CD4-positive, alpha-beta T cell (primary cell): ENCODE results near the gene CWC25. TPM values are rescaled to one million over a fixed set of nuclear protein-coding genes. Genes with fewer than 3 reads are reported as not detected.

Experiments used
- ATAC-seq: fragments of 200-7000 bp; cut with Tn5 transposase; one replicate; pipeline ENCODE4 v1.10.0; 2022; ENCODE audit warnings: mild to moderate bottlenecking; ENCODE audit not compliant: poor library complexity
- CTCF ChIA-PET: fragments of 350-600 bp; sonication (Branson Sonifier 250); formaldehyde crosslinking; loops from one replicate; lab custom pipeline; 2021; ENCODE audit warnings: antibody characterized with exemption, inconsistent platforms; lab: Charles Lee
- POLR2A ChIA-PET: fragments of 350-600 bp; sonication (Branson Sonifier 250); formaldehyde crosslinking; loops from one replicate; lab custom pipeline; 2021; ENCODE audit warnings: antibody characterized with exemption, inconsistent platforms; lab: Charles Lee
- DNase-seq, 14 experiments: peaks; one replicate each; pipeline ENCODE4 v3.0.0-alpha.2; 2013 to 2020; ENCODE audit warnings: mixed read lengths in 2 of 14
- H3K27ac ChIP-seq, 2 donors: one replicate each; pipeline versions ENCODE4 v1.5.1 to v1.7.0; 2013; ENCODE audit warnings: low read length in 2 of 2, low read depth in 1 of 2, mild to moderate bottlenecking in 1 of 2
- H3K27me3 ChIP-seq, 2 experiments: 1 replicate in 1 of 2; 2 replicates in 1 of 2; pipeline versions ENCODE4 v1.6.1 to v1.7.0; 2013; ENCODE audit warnings: low read length in 2 of 2, control low read depth in 1 of 2, mild to moderate bottlenecking in 1 of 2, moderate library complexity in 1 of 2; ENCODE audit not compliant: insufficient read depth in 2 of 2, control insufficient read depth in 1 of 2
- H3K36me3 ChIP-seq: one replicate; pipeline ENCODE4 v1.6.1; 2013; ENCODE audit warnings: low read length, control low read depth; ENCODE audit not compliant: insufficient read depth
- H3K4me1 ChIP-seq: one replicate; pipeline ENCODE4 v1.6.1; 2013; ENCODE audit warnings: low read length, control low read depth; ENCODE audit not compliant: insufficient read depth
- H3K4me3 ChIP-seq: one replicate; pipeline ENCODE4 v1.5.1; 2013; ENCODE audit warnings: mild to moderate bottlenecking, low read length, moderate library complexity
- H3K9me3 ChIP-seq, 2 experiments: 1 replicate in 1 of 2; 2 replicates in 1 of 2; pipeline versions ENCODE4 v1.6.1 to v1.7.0; 2013; ENCODE audit warnings: low read length in 2 of 2, mild to moderate bottlenecking in 2 of 2, control low read depth in 1 of 2, moderate library complexity in 1 of 2; ENCODE audit not compliant: control insufficient read depth in 1 of 2, insufficient read depth in 1 of 2
- H3K27ac Mint-ChIP-seq: one replicate; pipeline ENCODE4 v1.8.0; 2020; ENCODE audit warnings: mixed read lengths
- H3K27me3 Mint-ChIP-seq: one replicate; pipeline ENCODE4 v1.8.0; 2021; ENCODE audit warnings: mixed read lengths
- H3K36me3 Mint-ChIP-seq: one replicate; pipeline ENCODE4 v1.8.0; 2021; ENCODE audit warnings: low read depth, mixed read lengths
- H3K4me1 Mint-ChIP-seq: one replicate; pipeline ENCODE4 v1.8.0; 2021; ENCODE audit warnings: low read depth, mixed read lengths
- H3K4me3 Mint-ChIP-seq: one replicate; pipeline ENCODE4 v1.8.0; 2020; ENCODE audit warnings: mild to moderate bottlenecking, mixed read lengths
- H3K9me3 Mint-ChIP-seq: one replicate; pipeline ENCODE4 v1.8.0; 2020; ENCODE audit warnings: mixed read lengths
- intact Hi-C, 2 experiments: fragments of 100-400 bp; cut with DNase I in 1 of 2; cut with micrococcal nuclease in 1 of 2; formaldehyde crosslinking; loops; one replicate each; pipeline versions ENCODE4 v1.15.1 to v1.9.0; 2023 to 2025; cut with DNase I, micrococcal nuclease
- total RNA-seq, 174 experiments: library from RNA in 2 of 174; stranded (reverse) in 2 of 174; gene quantifications; one replicate each; pipeline ENCODE4 v1.2.3 and lab custom pipeline; 2021 to 2026
- TF ChIP-seq, protein P1 (sequence below): fragments of 200-600 bp; IDR thresholded peaks from one replicate; pipeline ENCODE4 v1.8.0; 2022; ENCODE audit warnings: antibody characterized with exemption, mild to moderate bottlenecking

CWC25 gene
- total RNA-seq, 2 experiments from 2014 or later: 63.0 to 63.3 TPM

GRCh38 chr17:38852771-38853291 is 27.7 kb upstream of the CWC25 start:
- ChIA-PET CTCF (interaction anchor here (1.7 to 3.0 kb wide), 2 partner anchors 15 to 30 kb away, joined by 3 to 17 read pairs; no protein-coding TSS in a partner anchor), POLR2A (interaction anchor here (0.7 to 3.4 kb wide), 17 partner anchors 8 to 312 kb away, joined by 3 to 154 read pairs (median 8); partner anchors contain the start of genes CWC25, LASP1, MLLT6 and PIP4K2B)
- Histone ChIP-seq H3K36me3 (peaks cover 49% of the 10 kb centered on the region), H3K9me3 (no peaks in the 10 kb centered on the region), H3K4me1 (peaks cover 29% of the 10 kb centered on the region), H3K4me3 (peak overlapping the region; percentile 67), H3K27me3 (no peaks in the 10 kb centered on the region), H3K27ac (peak overlapping the region; percentile 86 to 92)
- TF ChIP-seq, protein P1, sequence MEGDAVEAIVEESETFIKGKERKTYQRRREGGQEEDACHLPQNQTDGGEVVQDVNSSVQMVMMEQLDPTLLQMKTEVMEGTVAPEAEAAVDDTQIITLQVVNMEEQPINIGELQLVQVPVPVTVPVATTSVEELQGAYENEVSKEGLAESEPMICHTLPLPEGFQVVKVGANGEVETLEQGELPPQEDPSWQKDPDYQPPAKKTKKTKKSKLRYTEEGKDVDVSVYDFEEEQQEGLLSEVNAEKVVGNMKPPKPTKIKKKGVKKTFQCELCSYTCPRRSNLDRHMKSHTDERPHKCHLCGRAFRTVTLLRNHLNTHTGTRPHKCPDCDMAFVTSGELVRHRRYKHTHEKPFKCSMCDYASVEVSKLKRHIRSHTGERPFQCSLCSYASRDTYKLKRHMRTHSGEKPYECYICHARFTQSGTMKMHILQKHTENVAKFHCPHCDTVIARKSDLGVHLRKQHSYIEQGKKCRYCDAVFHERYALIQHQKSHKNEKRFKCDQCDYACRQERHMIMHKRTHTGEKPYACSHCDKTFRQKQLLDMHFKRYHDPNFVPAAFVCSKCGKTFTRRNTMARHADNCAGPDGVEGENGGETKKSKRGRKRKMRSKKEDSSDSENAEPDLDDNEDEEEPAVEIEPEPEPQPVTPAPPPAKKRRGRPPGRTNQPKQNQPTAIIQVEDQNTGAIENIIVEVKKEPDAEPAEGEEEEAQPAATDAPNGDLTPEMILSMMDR: no peak
- Mint-ChIP-seq H3K27ac (peak overlapping the region; percentile 96), H3K4me1 (peaks cover 39% of the 10 kb centered on the region), H3K36me3 (peaks cover 62% of the 10 kb centered on the region), H3K4me3 (peak overlapping the region; percentile 90), H3K27me3 (no peaks in the 10 kb centered on the region), H3K9me3 (no peaks in the 10 kb centered on the region)
- intact Hi-C loops: loop anchor here (1.0 to 5.0 kb wide), 6 partner anchors 16 to 299 kb away; partner anchors contain the start of genes CWC25 (in 2 of the 2), PIP4K2B (in 1 of the 2) and PLXDC1 (in 1 of the 2)
- DNase-seq (peak in 4 of 14 experiments; percentile 15 to 79 (median 63)), ATAC-seq (peak; percentile 43)

DNA sequence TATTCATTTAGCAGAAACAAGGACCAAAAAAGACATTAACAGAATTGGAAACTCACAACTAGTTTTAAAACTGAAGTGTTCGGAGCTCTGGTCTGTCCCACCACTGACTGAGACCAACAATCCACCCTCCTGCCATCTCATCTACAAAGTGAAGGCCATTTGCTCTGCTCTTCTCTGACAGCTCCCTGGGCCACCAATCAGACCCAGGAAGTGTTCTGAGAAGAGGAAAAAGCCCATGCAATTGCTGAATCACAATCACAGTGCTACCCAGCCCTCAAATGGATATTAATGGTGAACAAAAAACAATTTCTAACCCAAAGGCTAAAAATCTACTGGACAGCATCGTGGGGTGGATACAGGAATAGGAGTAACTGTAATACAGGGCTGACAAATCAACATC is 26.3 kb upstream of the CWC25 start:
- CTCF ChIA-PET: interaction anchor here (1.1 kb wide), 1 partner anchor 20 kb away, joined by 3 read pairs; no protein-coding TSS in a partner anchor
- POLR2A ChIA-PET: interaction anchor here (1.2 to 3.4 kb wide), 4 partner anchors 26 to 99 kb away, joined by 3 to 55 read pairs (median 18); partner anchors contain the start of genes CWC25 and PSMB3
- peak overlapping the region; percentile 90 for H3K4me3 Mint-ChIP-seq
- DNase-seq (no peak), ATAC-seq (no peak)
- no peaks in the 10 kb centered on the region for H3K9me3 ChIP-seq
- H3K36me3 Mint-ChIP-seq: peaks cover 67% of the 10 kb centered on the region
- peak overlapping the region in 1 of 2 donors; percentile 86 for H3K27ac ChIP-seq
- no peaks in the 10 kb centered on the region for H3K27me3 Mint-ChIP-seq
- H3K27me3 ChIP-seq: no peaks in the 10 kb centered on the region
- TF ChIP-seq, protein P1: no peak
- H3K36me3 ChIP-seq: peaks cover 60% of the 10 kb centered on the region
- intact Hi-C loops: loop anchor here in 1 of 2 experiments (5.0 kb wide), 2 partner anchors 46 to 301 kb away; partner anchors contain the start of gene PLXDC1
- peak overlapping the region; percentile 67 for H3K4me3 ChIP-seq
- peaks cover 29% of the 10 kb centered on the region for H3K4me1 ChIP-seq
- H3K4me1 Mint-ChIP-seq: peaks cover 39% of the 10 kb centered on the region
- H3K9me3 Mint-ChIP-seq: no peaks in the 10 kb centered on the region
- H3K27ac Mint-ChIP-seq: peak overlapping the region; percentile 96

DNA sequence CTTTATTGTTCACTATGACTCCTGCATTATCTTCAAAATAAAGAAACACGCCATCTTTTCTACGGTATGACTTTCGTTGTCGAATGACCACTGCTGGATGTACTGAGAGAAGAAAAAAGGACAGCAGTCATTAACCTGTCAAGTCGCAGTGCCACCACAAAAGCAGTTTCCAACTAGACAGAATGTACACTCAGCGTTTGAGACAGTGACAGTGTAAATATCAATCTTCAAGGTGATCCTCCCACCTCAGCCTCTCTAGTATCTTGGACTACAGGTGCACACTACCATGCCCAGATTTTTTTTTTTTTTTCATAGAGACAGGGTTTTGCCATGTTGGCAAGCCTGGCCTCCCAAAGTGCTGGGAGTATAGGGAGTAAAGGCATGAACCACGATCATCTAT is 25.3 kb upstream of the CWC25 start:
- no peaks in the 10 kb centered on the region for H3K27me3 Mint-ChIP-seq
- Histone ChIP-seq H3K4me1 (peaks cover 29% of the 10 kb centered on the region), H3K9me3 (no peaks in the 10 kb centered on the region), H3K36me3 (peaks cover 61% of the 10 kb centered on the region), H3K4me3 (no peak overlapping the region), H3K27me3 (no peaks in the 10 kb centered on the region), H3K27ac (peak overlapping the region in 1 of 2 donors; percentile 20)
- intact Hi-C loops: loop anchor here in 1 of 2 experiments (5.0 kb wide), 2 partner anchors 47 to 302 kb away; partner anchors contain the start of gene PLXDC1
- H3K4me3 Mint-ChIP-seq: peak overlapping the region; percentile 46
- peak overlapping the region; percentile 96 for H3K27ac Mint-ChIP-seq
- ChIA-PET CTCF (interaction anchor here (1.4 kb wide), 1 partner anchor 19 kb away, joined by 4 read pairs; the partner anchor contains the start of gene LASP1), POLR2A (interaction anchor here (1.2 kb wide), 1 partner anchor 25 kb away, joined by 3 read pairs; the partner anchor contains the start of gene CWC25)
- H3K36me3 Mint-ChIP-seq: peaks cover 67% of the 10 kb centered on the region
- H3K9me3 Mint-ChIP-seq: no peaks in the 10 kb centered on the region
- ATAC-seq (no peak), DNase-seq (no peak)
- TF ChIP-seq, protein P1: no peak
- peaks cover 39% of the 10 kb centered on the region for H3K4me1 Mint-ChIP-seq
